Smooth muscle cell (in vitro differentiated cells): ENCODE measurements around the gene SUB1. TPM values are rescaled to one million over a fixed set of nuclear protein-coding genes. Genes with fewer than 3 reads are reported as not detected.

ENCODE experiments used
- DNase-seq: peaks from one replicate; lab custom pipeline; 2025; ENCODE audit not compliant: unreplicated experiment; lab: John Stamatoyannopoulos, UW
- H2AFZ ChIP-seq: fragments of 200-600 bp; sonication (generic); 2 replicates; pipeline ENCODE4 v1.6.0; 2016; ENCODE audit warnings: antibody characterized with exemption, low read depth, mild to moderate bottlenecking
- H3F3A ChIP-seq: fragments of 200-600 bp; sonication (generic); 2 replicates; pipeline ENCODE4 v1.6.0; 2017; ENCODE audit warnings: antibody characterized with exemption, low read depth
- H3K27ac ChIP-seq: fragments of 200-600 bp; sonication (generic); 2 replicates; pipeline ENCODE4 v1.5.1; 2016; ENCODE audit warnings: low read depth, mild to moderate bottlenecking
- H3K27me3 ChIP-seq: fragments of 200-600 bp; sonication (generic); 2 replicates; pipeline ENCODE4 v1.6.1; 2016; ENCODE audit warnings: low read depth, mild to moderate bottlenecking
- H3K36me3 ChIP-seq: fragments of 200-600 bp; sonication (generic); 2 replicates; pipeline ENCODE4 v1.5.1; 2016; ENCODE audit warnings: low read depth
- H3K4me1 ChIP-seq: fragments of 200-600 bp; sonication (generic); 2 replicates; pipeline ENCODE4 v1.5.1; 2016; ENCODE audit warnings: low read depth
- H3K4me2 ChIP-seq: fragments of 200-600 bp; sonication (generic); 2 replicates; pipeline ENCODE4 v1.6.0; 2016; ENCODE audit warnings: mild to moderate bottlenecking
- H3K4me3 ChIP-seq: fragments of 200-600 bp; sonication (generic); 2 replicates; pipeline ENCODE4 v1.5.1; 2016; ENCODE audit warnings: mild to moderate bottlenecking
- H3K79me2 ChIP-seq: fragments of 200-600 bp; sonication (generic); 2 replicates; pipeline ENCODE4 v1.6.0; 2016; ENCODE audit warnings: low read depth, mild to moderate bottlenecking
- H3K9ac ChIP-seq: fragments of 200-600 bp; sonication (generic); 2 replicates; pipeline ENCODE4 v1.6.0; 2016; ENCODE audit warnings: low read depth
- H3K9me3 ChIP-seq: fragments of 200-600 bp; sonication (generic); replicated peaks from 2 replicates; pipeline ENCODE4 v1.5.1; 2016; ENCODE audit warnings: low read depth
- H4K20me1 ChIP-seq: fragments of 200-600 bp; sonication (generic); 2 replicates; pipeline ENCODE4 v1.6.0; 2016; ENCODE audit warnings: low read depth
- WGBS: methylation state at CpG from one replicate; pipeline ENCODE4 v1.1.7; 2016; ENCODE audit warnings: low lambda C conversion rate; 5-methylcytosine and 5-hydroxymethylcytosine counted together
- polyA plus RNA-seq: library from polyadenylated mRNA; unstranded; fragments of >200 nt; fragmentation: Nextera tagmentation; extraction: Ambion mirVana; gene quantifications from 2 replicates; pipeline ENCODE4 v1.2.1, GENCODE V29; 2016
- total RNA-seq: library from RNA; depleted of rRNA; stranded (reverse); fragments of >200 nt; gene quantifications from 2 replicates; pipeline ENCODE4 v1.2.3, GENCODE V29; 2014
- TF ChIP-seq, protein P1 (sequence below): fragments of 200-600 bp; sonication (generic); IDR thresholded peaks from 2 replicates; pipeline ENCODE4 v1.5.1; 2017; ENCODE audit warnings: borderline replicate concordance, mild to moderate bottlenecking, antibody characterized with exemption; ENCODE audit not compliant: insufficient read depth, poor library complexity, severe bottlenecking

The SUB1 gene
- total and polyA plus RNA-seq, 2 experiments from 2014 or later: 321 to 466 TPM

DNA sequence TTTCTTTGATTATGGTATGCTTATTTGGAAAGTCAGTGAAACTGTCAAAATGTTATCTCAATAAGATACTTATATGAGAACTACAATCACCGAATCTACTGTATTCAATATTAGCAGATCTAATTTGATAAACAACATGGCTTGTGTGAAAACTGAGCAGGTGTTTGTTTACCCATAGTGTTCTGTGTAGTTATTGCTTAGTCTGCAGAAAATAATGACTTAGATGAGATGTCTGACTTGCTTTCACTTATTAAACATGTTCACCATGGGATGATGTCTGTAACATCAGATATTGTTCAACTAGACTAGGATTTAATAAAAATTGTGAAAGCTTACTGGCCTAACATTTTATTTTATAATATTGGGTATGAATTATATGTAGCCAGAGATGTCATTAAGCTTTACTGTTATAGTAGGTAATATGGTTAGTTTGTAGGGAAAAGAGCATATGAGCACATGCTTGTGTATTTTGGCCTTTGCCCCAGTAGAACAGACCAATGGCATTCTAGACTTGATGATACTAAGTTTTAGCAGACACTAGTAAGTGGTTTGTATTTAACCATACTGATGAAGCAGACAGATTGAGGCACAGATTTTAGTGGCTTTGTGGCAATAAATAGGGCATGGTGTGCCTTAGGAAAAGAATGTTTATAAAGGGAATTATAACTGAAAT is 16.4 kb downstream of the SUB1 start:
- Histone ChIP-seq H3K4me2 (no peak overlapping the region), H3K4me3 (no peak overlapping the region), H3K79me2 (peaks cover 54% of the 10 kb centered on the region), H4K20me1 (peaks cover 78% of the 10 kb centered on the region), H3F3A (peaks cover 4% of the 10 kb centered on the region), H3K27ac (no peak overlapping the region), H3K36me3 (peaks cover 25% of the 10 kb centered on the region), H3K27me3 (no peaks in the 10 kb centered on the region), H3K4me1 (peaks cover 4% of the 10 kb centered on the region), H3K9ac (no peak overlapping the region), H2AFZ (no peak overlapping the region), H3K9me3 (no peaks in the 10 kb centered on the region)
- no peak for DNase-seq
- 98% methylated on average over 1 of the region's 1 CpG for WGBS
- TF ChIP-seq, protein P1, sequence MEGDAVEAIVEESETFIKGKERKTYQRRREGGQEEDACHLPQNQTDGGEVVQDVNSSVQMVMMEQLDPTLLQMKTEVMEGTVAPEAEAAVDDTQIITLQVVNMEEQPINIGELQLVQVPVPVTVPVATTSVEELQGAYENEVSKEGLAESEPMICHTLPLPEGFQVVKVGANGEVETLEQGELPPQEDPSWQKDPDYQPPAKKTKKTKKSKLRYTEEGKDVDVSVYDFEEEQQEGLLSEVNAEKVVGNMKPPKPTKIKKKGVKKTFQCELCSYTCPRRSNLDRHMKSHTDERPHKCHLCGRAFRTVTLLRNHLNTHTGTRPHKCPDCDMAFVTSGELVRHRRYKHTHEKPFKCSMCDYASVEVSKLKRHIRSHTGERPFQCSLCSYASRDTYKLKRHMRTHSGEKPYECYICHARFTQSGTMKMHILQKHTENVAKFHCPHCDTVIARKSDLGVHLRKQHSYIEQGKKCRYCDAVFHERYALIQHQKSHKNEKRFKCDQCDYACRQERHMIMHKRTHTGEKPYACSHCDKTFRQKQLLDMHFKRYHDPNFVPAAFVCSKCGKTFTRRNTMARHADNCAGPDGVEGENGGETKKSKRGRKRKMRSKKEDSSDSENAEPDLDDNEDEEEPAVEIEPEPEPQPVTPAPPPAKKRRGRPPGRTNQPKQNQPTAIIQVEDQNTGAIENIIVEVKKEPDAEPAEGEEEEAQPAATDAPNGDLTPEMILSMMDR: no peak

DNA sequence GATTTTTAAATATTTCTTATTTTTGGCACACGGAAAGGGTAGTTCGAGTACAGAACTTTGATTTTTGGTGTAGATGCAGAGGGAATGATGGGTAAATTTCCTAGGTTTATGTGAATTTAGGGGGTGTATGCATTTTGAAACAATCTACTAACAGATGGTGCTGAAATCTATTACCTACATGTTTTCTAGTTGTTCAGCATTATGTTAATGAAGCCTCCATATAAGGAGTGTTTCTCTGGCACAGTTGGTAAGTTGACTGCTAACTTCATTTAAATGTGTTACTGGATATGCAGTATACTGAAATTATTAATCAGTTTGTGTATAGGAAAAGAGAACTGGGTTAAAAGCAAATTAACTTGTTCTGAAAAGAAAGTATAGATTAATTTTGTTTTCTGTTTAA is 17.5 kb downstream of the SUB1 start:
- H3K36me3 ChIP-seq: peaks cover 25% of the 10 kb centered on the region
- DNase-seq: no peak
- H3K4me1 ChIP-seq: peaks cover 4% of the 10 kb centered on the region
- peaks cover 43% of the 10 kb centered on the region for H3K79me2 ChIP-seq
- H3K27ac ChIP-seq: no peak overlapping the region
- H3K4me3 ChIP-seq: no peak overlapping the region
- H3K9ac ChIP-seq: no peak overlapping the region
- peaks cover 4% of the 10 kb centered on the region for H3F3A ChIP-seq
- no peak overlapping the region for H3K4me2 ChIP-seq
- peaks cover 67% of the 10 kb centered on the region for H4K20me1 ChIP-seq
- H2AFZ ChIP-seq: no peak overlapping the region
- TF ChIP-seq, protein P1: no peak
- H3K27me3 ChIP-seq: no peaks in the 10 kb centered on the region
- no peaks in the 10 kb centered on the region for H3K9me3 ChIP-seq
- 91% methylated on average over 2 of the region's 2 CpGs for WGBS

DNA sequence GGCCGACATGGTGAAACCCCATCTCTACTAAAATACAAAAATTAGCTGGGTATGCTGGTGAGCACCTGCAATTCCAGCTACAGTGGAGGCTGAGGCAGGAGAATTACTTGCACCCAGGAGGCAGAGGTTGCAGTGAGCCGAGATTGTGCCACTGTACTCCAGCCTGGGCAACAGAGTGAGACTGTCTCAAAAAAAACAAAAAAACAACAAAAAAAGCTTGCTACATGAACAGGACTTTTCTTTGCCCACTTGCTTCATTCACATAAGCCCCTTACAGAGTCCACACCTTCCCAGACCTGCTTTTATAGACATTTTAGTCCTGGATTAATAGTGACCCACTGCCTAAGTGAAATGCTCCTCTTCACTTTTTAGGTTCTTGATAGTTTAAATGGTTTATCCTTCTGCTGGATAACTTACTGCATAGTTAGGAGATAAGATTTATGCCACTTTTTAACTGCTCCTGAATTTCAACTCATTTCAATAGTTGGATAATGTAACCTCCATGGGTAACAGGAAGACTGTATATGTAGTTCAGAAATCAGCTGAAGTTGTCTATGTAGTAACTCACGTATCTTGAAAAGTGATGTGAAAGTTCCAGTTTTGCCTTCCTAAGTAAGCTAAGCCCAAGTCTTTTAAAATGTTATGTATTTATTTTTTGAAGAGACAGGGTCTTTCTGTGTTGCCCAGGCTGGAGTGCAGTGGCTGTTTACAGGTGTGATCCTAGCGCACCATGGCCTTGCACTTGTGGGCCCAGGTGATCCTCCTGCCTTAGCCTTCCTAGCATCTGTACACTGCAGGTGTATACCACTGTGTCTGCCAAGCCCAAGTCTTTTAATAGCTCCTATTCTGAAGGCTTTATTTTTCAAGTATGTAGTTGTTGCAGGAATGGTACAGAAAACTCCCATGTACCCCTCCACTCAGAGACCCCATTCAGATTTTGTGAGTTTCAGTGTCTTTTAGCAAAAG is 19.7 kb downstream of the SUB1 start:
- peaks cover 19% of the 10 kb centered on the region for H3K36me3 ChIP-seq
- no peak overlapping the region for H3K27ac ChIP-seq
- WGBS: 88% methylated on average over 4 of the region's 4 CpGs

More for the DNA sequence above, 19.7 kb downstream of the SUB1 start:
- no peaks in the 10 kb centered on the region for H3K27me3 ChIP-seq
- no peaks in the 10 kb centered on the region for H3K9me3 ChIP-seq
- peaks cover 45% of the 10 kb centered on the region for H4K20me1 ChIP-seq
- peaks cover 28% of the 10 kb centered on the region for H3K79me2 ChIP-seq
- H2AFZ ChIP-seq: no peak overlapping the region
- H3K4me1 ChIP-seq: peaks cover 4% of the 10 kb centered on the region
- H3K4me2 ChIP-seq: no peak overlapping the region
- H3F3A ChIP-seq: peaks cover 4% of the 10 kb centered on the region
- no peak overlapping the region for H3K4me3 ChIP-seq
- H3K9ac ChIP-seq: no peak overlapping the region
- TF ChIP-seq, protein P1: no peak
- no peak for DNase-seq
